Transverse colon (tissue), 4 donors: ENCODE data around the gene ARHGAP42. TPM values are rescaled to one million over a fixed set of nuclear protein-coding genes. Genes with fewer than 3 reads are reported as not detected.

Experiments used
- DNase-seq: peaks from one replicate; pipeline ENCODE4 v3.0.0-alpha.2; 2019
- H3K27ac ChIP-seq, 4 donors: fragments of 200-600 bp; sonication (generic); 2 replicates each; pipeline ENCODE4 v1.5.1; 2016 to 2018; ENCODE audit warnings: inconsistent platforms in 4 of 4
- H3K27me3 ChIP-seq: fragments of 200-600 bp; sonication (generic); 2 replicates; pipeline ENCODE4 v1.5.1; 2017; ENCODE audit warnings: inconsistent platforms
- H3K36me3 ChIP-seq, 4 donors: fragments of 200-600 bp; sonication (generic); 2 replicates each; pipeline ENCODE4 v1.5.1; 2017 to 2019; ENCODE audit warnings: inconsistent platforms in 4 of 4
- H3K4me1 ChIP-seq, 4 donors: fragments of 200-600 bp; sonication (generic); 2 replicates each; pipeline ENCODE4 v1.5.1; 2017 to 2020; ENCODE audit warnings: inconsistent platforms in 4 of 4
- H3K4me3 ChIP-seq, 4 donors: fragments of 200-600 bp; sonication (generic); 1 replicate in 1 of 4; 2 replicates in 3 of 4; pipeline versions ENCODE4 v1.5.1 to v1.6.1; 2017 to 2019; ENCODE audit warnings: inconsistent platforms in 4 of 4
- H3K9me3 ChIP-seq, 2 donors: fragments of 200-600 bp; sonication (generic); 2 replicates each; pipeline ENCODE4 v1.5.1; 2017 to 2019; ENCODE audit warnings: inconsistent platforms in 2 of 2
- CTCF ChIP-seq, 5 experiments: fragments of 200-600 bp in 3 of 5; fragments of 450-650 bp in 2 of 5; sonication (generic) in 3 of 5; IDR thresholded peaks; 1 replicate in 2 of 5; 2 replicates in 3 of 5; pipeline ENCODE4 v1.5.1; 2016 to 2017; ENCODE audit warnings: antibody characterized with exemption in 5 of 5, inconsistent platforms in 3 of 5, mild to moderate bottlenecking in 2 of 5, moderate library complexity in 1 of 5
- EP300 ChIP-seq: sonication (generic); formaldehyde crosslinking; IDR thresholded peaks from one replicate; pipeline ENCODE4 v1.6.1; 2017; ENCODE audit warnings: antibody characterized with exemption, low read depth
- POLR2A ChIP-seq: fragments of 450-650 bp; IDR thresholded peaks from one replicate; pipeline ENCODE4 v1.6.1; 2016; ENCODE audit warnings: antibody characterized with exemption, mild to moderate bottlenecking, moderate library complexity
- POLR2AphosphoS5 ChIP-seq, 3 donors: sonication (generic); formaldehyde crosslinking; IDR thresholded peaks; one replicate each; pipeline ENCODE4 v1.6.1; 2016; ENCODE audit warnings: antibody characterized with exemption in 3 of 3
- WGBS, 2 donors: methylation state at CpG; one replicate each; pipeline ENCODE4 v1.1.5; 2018; ENCODE audit warnings: low coverage in 1 of 2; 5-methylcytosine and 5-hydroxymethylcytosine counted together
- in situ Hi-C, 4 donors: fragments of 200-750 bp; cut with MboI; loops; one replicate each; pipeline versions ENCODE4 v1.15.0 to v1.15.1; 2017; ENCODE audit warnings: low sequenced_read_pairs in 3 of 4, low pct_ligation_motif_present in 1 of 4, low pct_unique_long_range_greater_than_20kb in 1 of 4
- intact Hi-C: fragments of 100-400 bp; cut with DNase I; formaldehyde crosslinking; loops from one replicate; pipeline ENCODE4 v1.15.1; 2023; ENCODE audit warnings: low total_unique reads
- total RNA-seq, 4 donors: library from RNA; depleted of rRNA; stranded (reverse); fragments of >200 nt; gene quantifications; one replicate each; pipeline ENCODE4 v1.1.0, GENCODE V29; 2016

Gene ARHGAP42
- total RNA-seq, 4 donors from 2014 or later, result 33.3 to 62.5 (median 40.9) TPM

- Histone ChIP-seq H3K9me3 (no peaks in the 10 kb centered on the region), H3K27ac (no peak overlapping the region), H3K4me3 (no peak overlapping the region), H3K27me3 (no peaks in the 10 kb centered on the region), H3K36me3 (no peaks in the 10 kb centered on the region), H3K4me1 (peaks cover 0 to 5% (median 0%) of the 10 kb centered on the region in 4 donors)
- TF ChIP-seq POLR2AphosphoS5 (IDR thresholded peaks at IDR 0.05) (no peak), EP300 (no peak), CTCF (IDR thresholded peaks at IDR 0.05) (no peak), POLR2A (no peak)
- WGBS, 2 donors, result 41 to 83% methylated on average over 1 of the region's 1 CpG
- no peak for DNase-seq
- intact Hi-C loops, result no loop called here
- in situ Hi-C loops, result no loop called here
Measured at GRCh38 chr11:100673063-100673462, 14.0 kb upstream of the ARHGAP42 start.

DNA sequence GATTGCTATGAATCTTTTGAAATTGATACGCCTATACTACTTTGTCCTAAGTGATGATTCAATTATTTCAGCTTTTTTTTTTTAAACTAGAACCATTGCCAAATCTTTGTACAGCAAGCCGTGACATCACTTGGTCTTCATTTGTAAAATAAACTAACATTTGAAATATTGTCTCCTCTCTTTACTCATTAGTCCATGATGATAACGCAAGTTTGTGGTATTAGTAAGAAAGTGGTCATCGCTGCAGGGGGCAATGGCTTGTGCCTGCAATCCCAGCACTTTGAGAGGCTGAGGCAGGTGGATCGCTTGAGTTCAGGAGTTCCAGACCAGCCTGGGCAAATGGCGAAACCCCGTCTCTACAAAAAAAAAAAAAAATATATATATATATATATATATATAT, 12.9 kb upstream of the ARHGAP42 start:
- no peaks in the 10 kb centered on the region for H3K9me3 ChIP-seq
- H3K4me3 ChIP-seq, result no peak overlapping the region
- no peaks in the 10 kb centered on the region for H3K27me3 ChIP-seq
- no peak for TF ChIP-seq CTCF (IDR thresholded peaks at IDR 0.05)
- TF ChIP-seq POLR2A, result no peak
- TF ChIP-seq POLR2AphosphoS5 (IDR thresholded peaks at IDR 0.05), result no peak
- no peak for TF ChIP-seq EP300
- 92 to 94% methylated on average over 7 of the region's 7 CpGs for WGBS, 2 donors
- in situ Hi-C loops, result no loop called here
- DNase-seq, result no peak
- intact Hi-C loops, result no loop called here
- H3K4me1 ChIP-seq, result peaks cover 0 to 5% (median 0%) of the 10 kb centered on the region in 4 donors
- no peak overlapping the region for H3K27ac ChIP-seq
- no peaks in the 10 kb centered on the region for H3K36me3 ChIP-seq

- in situ Hi-C loops, result loop anchor here in 2 of 4 donors (25.0 kb wide), 1 partner anchor 187 kb away; no protein-coding TSS in a partner anchor
- intact Hi-C loops, result no loop called here
- Histone ChIP-seq H3K4me1 (peaks cover 0 to 8% (median 0%) of the 10 kb centered on the region in 4 donors), H3K4me3 (no peak overlapping the region), H3K27ac (no peak overlapping the region), H3K27me3 (no peaks in the 10 kb centered on the region), H3K9me3 (no peaks in the 10 kb centered on the region), H3K36me3 (no peaks in the 10 kb centered on the region)
- TF ChIP-seq CTCF (IDR thresholded peaks at IDR 0.05) (no peak), EP300 (no peak), POLR2A (no peak)
- DNase-seq, result no peak
- WGBS, 2 donors, result 92% methylated on average over 4 of the region's 4 CpGs
Measured at GRCh38 chr11:100675115-100675650, 11.9 kb upstream of the ARHGAP42 start.

- Histone ChIP-seq H3K9me3 (no peaks in the 10 kb centered on the region), H3K4me1 (peaks cover 0 to 16% (median 0%) of the 10 kb centered on the region in 4 donors), H3K27ac (no peak overlapping the region), H3K36me3 (no peaks in the 10 kb centered on the region), H3K27me3 (no peaks in the 10 kb centered on the region), H3K4me3 (no peak overlapping the region)
- intact Hi-C loops, result no loop called here
- TF ChIP-seq POLR2A, result no peak
- TF ChIP-seq POLR2AphosphoS5 (IDR thresholded peaks at IDR 0.05), result no peak
- no peak for TF ChIP-seq CTCF (IDR thresholded peaks at IDR 0.05)
- TF ChIP-seq EP300, result no peak
- WGBS, 2 donors, result 84 to 86% methylated on average over 4 of the region's 4 CpGs
- in situ Hi-C loops, result loop anchor here in 2 of 4 donors (25.0 kb wide), 1 partner anchor 185 kb away; no protein-coding TSS in a partner anchor
- no peak for DNase-seq
Measured at GRCh38 chr11:100676901-100677300, 10.2 kb upstream of the ARHGAP42 start.
